H1 (cell line): ENCODE results near the gene CPM. TPM values are rescaled to one million over a fixed set of nuclear protein-coding genes. Genes with fewer than 3 reads are reported as not detected.

Experiments
- BACH1 ChIP-seq: IDR thresholded peaks from 2 replicates; pipeline ENCODE4 v1.6.1; 2012; ENCODE audit warnings: low read length, improper control_type of control experiment
- CBX8 ChIP-seq: fragments of 300-800, 300-1000 bp; sonication (generic); IDR thresholded peaks from 2 replicates; pipeline ENCODE4 v1.7.1; 2016; ENCODE audit warnings: low read depth, low read length, borderline replicate concordance
- HDAC2 ChIP-seq, 2 experiments: fragments of 300-600 bp in 1 of 2; sonication (generic) in 1 of 2; IDR thresholded peaks; 2 replicates each; pipeline ENCODE4 v1.6.1; 2011 to 2012; ENCODE audit warnings: low read depth in 2 of 2, low read length in 2 of 2, mild to moderate bottlenecking in 2 of 2, moderate library complexity in 2 of 2, borderline replicate concordance in 1 of 2, inconsistent platforms in 1 of 2
- POU5F1 ChIP-seq: IDR thresholded peaks from 2 replicates; pipeline ENCODE4 v1.6.1; 2011; ENCODE audit warnings: low read depth, mild to moderate bottlenecking, low read length, moderate library complexity
- RXRA ChIP-seq: IDR thresholded peaks from 2 replicates; pipeline ENCODE4 v1.6.1; 2011; ENCODE audit warnings: low read depth, mild to moderate bottlenecking, low read length, moderate library complexity; ENCODE audit not compliant: insufficient read depth
- SIN3A ChIP-seq, 2 experiments: IDR thresholded peaks in 1 of 2; conservative IDR thresholded peaks in 1 of 2; 2 replicates each; pipeline ENCODE4 v1.6.1; 2011 to 2012; ENCODE audit warnings: low read length in 2 of 2, improper control_type of control experiment in 1 of 2, low read depth in 1 of 2, mild to moderate bottlenecking in 1 of 2
- polyA plus RNA-seq, 7 experiments: library from polyadenylated mRNA; depleted of rRNA in 3 of 7; stranded (reverse) in 5 of 7; unstranded in 2 of 7; fragments of >200 nt in 5 of 7; fragments of 200-250 nt in 2 of 7; gene quantifications; 1 replicate in 5 of 7; 2 replicates in 1 of 7; 4 replicates in 1 of 7; pipeline versions ENCODE4 v1.2.1 to v1.2.3, GENCODE V29; 2011 to 2013; ENCODE audit warnings: missing spikeins in 2 of 7, mixed read lengths in 2 of 7
- total RNA-seq: library from RNA; stranded (reverse); fragmentation: NEBNext Ultra II Directional; extraction: Animal tissue kit (Norgen Biotek cat#: 25700); gene quantifications from 2 replicates; pipeline ENCODE4 v1.2.1, GENCODE V29; 2021

Gene CPM
- total and polyA plus RNA-seq, 2 of the 8 experiments (the other 6 are each of a cell fraction or from before 2014, with no cell fraction given), result 0.33 to 3.1 TPM

- TF ChIP-seq BACH1 (no peak), CBX8 (no peak), POU5F1 (no peak), SIN3A (conservative IDR thresholded peaks at IDR 0.05 in 1 of 2, IDR thresholded peaks at IDR 0.05 in 1 of 2; ENCODE audit: low read depth in 1 of 2, low read length in 2 of 2) (no peak), HDAC2 (IDR thresholded peaks at IDR 0.05; ENCODE audit: borderline replicate concordance in 1 of 2, low read depth in 2 of 2, low read length in 2 of 2) (no peak), RXRA (no peak)
These were observed 94.7 kb downstream of the CPM start (continued) for GRCh38 chr12:68838046-68838886.
